GM21526 (cell line): ENCODE data around the gene THBS1.

Experiments
- ATAC-seq: cut with Tn5 transposase; IDR thresholded peaks from one replicate; pipeline ENCODE4 v1.9.1; 2021; ENCODE audit warnings: moderate library complexity; ENCODE audit not compliant: unreplicated experiment, low FRiP score

THBS1 gene

GRCh38 chr15:39587731-39588530 is 7.1 kb downstream of the THBS1 start:
- no peak for ATAC-seq

DNA sequence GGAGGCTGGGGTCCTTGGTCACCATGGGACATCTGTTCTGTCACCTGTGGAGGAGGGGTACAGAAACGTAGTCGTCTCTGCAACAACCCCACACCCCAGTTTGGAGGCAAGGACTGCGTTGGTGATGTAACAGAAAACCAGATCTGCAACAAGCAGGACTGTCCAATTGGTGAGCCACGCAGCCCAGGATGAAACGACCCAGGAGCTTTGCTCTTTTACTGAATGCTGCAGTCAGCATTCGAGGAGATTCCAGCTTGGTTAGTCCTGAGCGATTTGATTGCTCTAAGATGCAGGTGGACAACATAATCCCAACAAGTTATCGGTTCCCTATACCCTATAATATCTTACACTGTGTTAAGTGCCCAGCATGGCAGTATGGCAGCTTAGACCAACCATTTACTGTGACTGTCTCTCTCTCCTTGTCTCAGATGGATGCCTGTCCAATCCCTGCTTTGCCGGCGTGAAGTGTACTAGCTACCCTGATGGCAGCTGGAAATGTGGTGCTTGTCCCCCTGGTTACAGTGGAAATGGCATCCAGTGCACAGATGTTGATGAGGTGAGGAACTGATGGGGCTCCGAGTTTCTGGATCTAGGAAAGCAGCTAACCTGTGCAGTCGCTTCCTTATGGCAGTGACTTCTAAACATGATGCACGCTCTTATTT is 7.8 kb downstream of the THBS1 start:
- no peak for ATAC-seq

DNA sequence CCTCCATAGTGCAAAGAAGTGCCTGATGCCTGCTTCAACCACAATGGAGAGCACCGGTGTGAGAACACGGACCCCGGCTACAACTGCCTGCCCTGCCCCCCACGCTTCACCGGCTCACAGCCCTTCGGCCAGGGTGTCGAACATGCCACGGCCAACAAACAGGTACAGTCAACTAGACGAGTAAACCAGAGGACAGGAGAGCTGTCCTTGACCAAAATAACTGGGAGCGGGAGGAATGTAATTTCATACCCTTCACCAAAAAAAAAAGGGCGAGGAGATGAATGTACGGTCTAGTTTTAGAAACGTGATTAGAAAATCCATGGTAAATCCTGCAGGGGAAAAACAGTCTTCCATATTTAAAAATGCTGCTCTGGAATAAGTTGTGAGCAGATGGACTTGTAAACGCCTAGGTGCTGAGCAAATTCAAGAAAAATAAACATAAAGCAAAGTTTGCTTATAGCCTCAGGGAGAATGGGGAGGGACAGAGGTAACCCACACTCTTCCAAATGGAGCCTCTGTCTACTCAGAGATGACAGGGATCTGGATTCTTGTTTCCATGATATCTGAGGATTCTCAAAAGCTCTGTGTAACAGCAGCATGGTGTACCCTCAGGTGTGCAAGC is 8.4 kb downstream of the THBS1 start:
- no peak for ATAC-seq

GRCh38 chr15:39589815-39590644 is 9.2 kb downstream of the THBS1 start:
- ATAC-seq = no peak

DNA sequence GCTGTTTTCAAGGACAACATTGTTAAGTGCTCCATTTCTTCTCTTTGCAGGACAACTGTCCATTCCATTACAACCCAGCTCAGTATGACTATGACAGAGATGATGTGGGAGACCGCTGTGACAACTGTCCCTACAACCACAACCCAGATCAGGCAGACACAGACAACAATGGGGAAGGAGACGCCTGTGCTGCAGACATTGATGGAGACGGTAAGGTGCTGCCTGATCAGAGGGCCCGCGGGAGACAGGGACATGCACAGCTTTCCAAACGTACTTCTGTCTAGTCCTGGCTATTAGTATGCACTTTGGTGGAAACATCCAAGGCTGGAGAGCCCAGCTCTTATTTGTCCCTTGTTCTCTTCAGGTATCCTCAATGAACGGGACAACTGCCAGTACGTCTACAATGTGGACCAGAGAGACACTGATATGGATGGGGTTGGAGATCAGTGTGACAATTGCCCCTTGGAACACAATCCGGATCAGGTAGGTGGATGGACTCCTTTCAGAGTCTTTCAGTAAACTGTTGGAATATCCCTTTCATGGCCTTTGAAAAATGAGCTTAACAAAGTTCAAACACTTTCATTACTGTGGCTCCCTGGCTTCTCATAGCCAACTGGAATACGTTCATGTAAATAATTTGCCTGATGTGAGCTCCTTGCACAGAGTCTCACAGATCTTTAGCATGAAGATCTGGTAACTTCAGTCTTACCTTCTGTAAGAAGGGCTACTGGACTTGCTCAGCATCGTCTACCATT is 10.4 kb downstream of the THBS1 start:
- no peak for ATAC-seq

GRCh38 chr15:39591896-39592315 is 11.0 kb downstream of the THBS1 start:
- ATAC-seq = no peak

- no peak for ATAC-seq
Observed at GRCh38 chr15:39592500-39592899, 11.6 kb downstream of the THBS1 start.

GRCh38 chr15:39593071-39593655 is 12.3 kb downstream of the THBS1 start:
- ATAC-seq = no peak

GRCh38 chr15:39593656-39594445 is 13.0 kb downstream of the THBS1 start:
- ATAC-seq = no peak

DNA sequence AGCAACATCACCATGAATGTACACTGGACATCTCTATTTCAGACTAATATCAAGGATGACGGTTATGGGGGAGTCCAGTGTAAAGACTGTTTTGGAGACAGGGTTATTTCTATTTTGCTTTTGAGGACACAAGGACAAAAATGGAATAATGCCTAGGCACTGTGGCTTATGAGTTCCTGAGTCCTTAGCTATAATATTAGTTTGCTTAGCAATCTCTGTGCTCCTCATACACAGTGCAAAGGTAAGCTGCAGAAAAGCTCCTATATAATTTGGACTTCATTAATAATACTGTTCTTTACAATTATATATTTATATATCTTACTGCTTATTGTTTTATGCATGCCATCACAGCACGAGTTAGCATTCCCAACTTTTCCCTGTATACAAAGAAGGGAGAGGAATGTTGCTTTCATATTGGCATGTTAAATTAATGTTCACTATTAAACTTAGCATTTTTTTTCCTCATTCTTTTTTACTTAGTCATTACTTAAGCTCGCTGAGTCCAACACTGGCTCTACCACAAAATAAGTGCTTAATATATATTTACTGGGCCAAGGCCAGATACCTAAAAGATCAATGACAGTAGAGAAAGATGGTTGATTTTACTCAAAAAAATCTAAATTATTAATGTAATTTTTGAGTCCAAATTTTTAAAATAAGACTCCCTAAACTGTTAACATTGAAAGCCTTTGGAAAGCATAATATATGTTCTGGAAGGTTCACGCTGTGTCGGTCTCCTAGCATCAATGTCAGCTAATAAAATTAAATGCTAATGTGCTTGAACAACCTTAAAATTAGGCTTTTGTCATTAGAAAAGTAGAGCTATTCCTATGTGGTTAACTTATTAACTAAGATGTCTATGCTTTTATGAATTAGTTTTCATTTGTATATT is 13.8 kb downstream of the THBS1 start:
- ATAC-seq = no peak

GRCh38 chr15:39595338-39596221 is 14.7 kb downstream of the THBS1 start:
- ATAC-seq = no peak

DNA sequence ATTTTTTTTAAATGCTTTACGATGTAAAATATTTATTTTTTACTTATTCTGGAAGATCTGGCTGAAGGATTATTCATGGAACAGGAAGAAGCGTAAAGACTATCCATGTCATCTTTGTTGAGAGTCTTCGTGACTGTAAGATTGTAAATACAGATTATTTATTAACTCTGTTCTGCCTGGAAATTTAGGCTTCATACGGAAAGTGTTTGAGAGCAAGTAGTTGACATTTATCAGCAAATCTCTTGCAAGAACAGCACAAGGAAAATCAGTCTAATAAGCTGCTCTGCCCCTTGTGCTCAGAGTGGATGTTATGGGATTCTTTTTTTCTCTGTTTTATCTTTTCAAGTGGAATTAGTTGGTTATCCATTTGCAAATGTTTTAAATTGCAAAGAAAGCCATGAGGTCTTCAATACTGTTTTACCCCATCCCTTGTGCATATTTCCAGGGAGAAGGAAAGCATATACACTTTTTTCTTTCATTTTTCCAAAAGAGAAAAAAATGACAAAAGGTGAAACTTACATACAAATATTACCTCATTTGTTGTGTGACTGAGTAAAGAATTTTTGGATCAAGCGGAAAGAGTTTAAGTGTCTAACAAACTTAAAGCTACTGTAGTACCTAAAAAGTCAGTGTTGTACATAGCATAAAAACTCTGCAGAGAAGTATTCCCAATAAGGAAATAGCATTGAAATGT is 15.6 kb downstream of the THBS1 start:
- ATAC-seq = no peak

- no peak for ATAC-seq
Observed at GRCh38 chr15:39597336-39597735, 16.5 kb downstream of the THBS1 start.

GRCh38 chr15:39597751-39598185 is 16.9 kb downstream of the THBS1 start:
- ATAC-seq = no peak

DNA sequence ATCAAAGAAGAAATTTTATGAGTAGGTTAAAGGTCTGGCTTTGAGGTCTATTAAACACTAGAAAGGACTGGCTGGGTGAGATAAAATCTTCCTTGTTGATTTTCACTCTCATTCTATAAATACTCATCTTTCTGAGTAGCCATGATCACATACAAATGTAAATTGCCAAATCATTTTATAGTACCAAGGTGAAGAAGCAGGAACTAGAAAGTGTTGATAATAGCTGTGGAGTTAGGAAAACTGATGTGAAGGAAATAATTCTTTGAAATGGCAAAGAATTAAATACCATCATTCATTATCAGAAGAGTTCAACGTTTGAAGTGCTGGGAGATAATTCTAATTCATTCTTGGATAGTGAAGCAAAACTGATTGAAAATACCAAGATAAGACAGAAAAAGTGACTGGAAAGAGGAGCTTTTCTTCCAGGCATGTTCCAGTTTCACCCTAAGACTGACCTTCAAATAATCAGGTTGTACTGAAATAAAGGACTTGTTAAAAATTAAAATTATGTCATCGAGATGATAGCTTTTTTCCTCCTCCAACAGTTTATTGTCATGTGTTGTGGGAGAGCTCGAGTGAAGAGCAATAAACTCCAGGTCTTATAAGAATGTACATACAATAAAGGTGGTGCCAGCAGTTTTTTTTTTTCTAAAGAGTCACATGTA is 17.4 kb downstream of the THBS1 start:
- no peak for ATAC-seq
